HG03439 (cell line): ENCODE results near the gene S100A16.
A peak's percentile ranks its signal among the peaks of the same experiment; 100 is the strongest.

ENCODE experiments used
- ATAC-seq: cut with Tn5 transposase; IDR thresholded peaks from one replicate; pipeline ENCODE4 v1.9.1; 2021; ENCODE audit warnings: mild to moderate bottlenecking, moderate library complexity; ENCODE audit not compliant: unreplicated experiment

The S100A16 gene

DNA sequence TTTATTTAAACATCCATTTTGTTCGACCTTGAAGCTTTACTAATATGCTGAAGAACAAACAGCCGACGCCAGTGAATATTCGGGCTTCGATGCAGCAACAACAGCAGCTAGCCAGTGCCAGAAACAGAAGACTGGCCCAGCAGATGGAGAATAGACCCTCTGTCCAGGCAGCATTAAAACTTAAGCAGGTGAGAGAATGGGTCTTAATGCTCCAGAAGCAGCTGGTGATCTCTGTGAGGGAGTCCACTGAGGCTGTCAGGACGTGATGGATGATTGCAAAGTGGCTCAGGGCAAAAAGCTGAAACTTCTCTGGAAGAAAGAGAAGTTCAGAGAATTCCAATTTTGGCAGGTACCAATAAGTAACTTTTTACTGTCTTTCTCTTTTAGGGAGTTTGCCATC is 25.3 kb upstream of the S100A16 start:
- no peak for ATAC-seq

DNA sequence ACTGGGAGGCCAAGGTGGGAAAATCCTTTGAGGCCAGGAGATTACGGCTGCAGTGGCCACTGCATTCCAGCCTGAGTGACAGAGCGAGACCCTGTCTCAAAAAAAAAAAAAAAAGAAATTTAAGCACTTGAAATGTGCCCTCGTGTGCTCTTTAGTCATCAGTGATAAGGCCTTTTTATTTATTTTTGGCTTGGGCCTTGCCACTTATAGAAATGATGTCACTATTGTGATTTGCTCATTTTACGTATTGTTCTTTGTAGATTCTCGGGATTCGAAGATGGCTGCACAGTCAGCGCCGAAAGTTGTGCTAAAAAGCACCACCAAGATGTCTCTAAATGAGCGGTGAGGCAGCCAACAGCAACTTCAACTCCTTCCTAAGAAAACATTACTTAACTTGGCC is 23.4 kb upstream of the S100A16 start:
- ATAC-seq, result no peak

DNA sequence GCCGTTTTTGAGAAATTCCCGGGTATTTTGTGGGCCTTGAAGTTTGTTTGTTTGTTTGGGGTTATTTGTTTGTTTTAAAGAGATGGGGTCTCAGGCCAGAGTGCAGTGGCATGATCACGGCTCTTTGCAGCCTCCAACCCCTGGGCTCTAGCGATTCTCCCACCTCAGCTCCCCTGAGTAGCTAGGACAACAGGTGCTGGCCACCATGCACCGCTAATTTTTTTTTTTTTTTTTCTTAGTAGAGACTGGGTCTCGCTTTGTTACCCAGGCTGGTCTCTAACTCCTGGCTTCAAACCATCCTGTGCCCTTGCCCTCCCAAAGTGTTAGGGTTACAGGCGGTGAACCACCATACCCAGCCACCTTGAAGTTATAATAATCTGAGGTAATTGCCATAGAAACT is 22.9 kb upstream of the S100A16 start:
- ATAC-seq, result no peak

DNA sequence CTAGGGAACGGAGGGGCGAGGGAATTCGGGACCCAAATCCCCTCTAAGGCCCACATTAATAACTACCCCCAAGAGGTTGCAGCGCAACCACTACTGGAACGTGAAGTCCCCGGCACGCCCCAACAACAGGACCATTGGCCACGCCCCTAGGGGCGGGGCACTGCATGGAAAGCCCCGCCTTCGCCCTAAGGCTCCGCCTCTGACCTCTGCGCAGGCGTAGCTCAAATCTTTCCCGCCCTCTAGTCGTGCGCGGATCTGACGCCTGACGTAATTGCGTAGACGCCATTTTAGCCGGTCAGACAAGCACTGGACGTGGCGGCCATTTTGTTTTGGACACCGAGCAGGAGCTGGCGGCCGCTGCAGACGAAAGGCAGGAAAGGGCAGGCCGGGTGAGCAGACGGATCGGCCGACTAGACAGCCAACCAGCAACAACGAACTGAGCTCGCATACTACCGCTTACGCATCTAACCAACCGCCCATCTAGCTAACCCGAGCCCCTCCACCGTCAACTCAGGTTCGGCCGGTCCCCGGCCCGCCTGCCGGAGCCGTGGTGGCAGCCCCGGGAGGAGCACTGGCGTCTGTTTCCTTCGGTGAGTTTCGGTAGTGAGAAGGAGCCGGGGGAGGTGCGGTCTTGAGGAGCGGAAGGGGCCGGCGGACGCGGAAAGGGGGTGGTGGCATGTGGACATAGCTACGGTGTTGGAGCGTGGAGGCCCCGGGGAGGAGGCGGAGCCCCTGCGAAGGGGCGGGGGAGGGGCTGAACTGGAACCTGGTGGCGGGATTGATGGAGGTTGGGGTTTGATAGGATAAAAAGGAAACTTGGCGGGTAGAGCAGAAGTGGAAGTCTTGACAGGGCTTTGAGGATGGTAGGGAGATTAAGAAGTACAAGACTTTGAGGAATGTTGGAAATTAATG is 21.1 kb upstream of the S100A16 start, which contains the start of gene CHTOP:
CHTOP (plus strand) TSS at position 313 of the 912 bp plus-strand sequence. CDS start 2,523 bp downstream, outside the sequence.
- peak; percentile 90 for ATAC-seq

DNA sequence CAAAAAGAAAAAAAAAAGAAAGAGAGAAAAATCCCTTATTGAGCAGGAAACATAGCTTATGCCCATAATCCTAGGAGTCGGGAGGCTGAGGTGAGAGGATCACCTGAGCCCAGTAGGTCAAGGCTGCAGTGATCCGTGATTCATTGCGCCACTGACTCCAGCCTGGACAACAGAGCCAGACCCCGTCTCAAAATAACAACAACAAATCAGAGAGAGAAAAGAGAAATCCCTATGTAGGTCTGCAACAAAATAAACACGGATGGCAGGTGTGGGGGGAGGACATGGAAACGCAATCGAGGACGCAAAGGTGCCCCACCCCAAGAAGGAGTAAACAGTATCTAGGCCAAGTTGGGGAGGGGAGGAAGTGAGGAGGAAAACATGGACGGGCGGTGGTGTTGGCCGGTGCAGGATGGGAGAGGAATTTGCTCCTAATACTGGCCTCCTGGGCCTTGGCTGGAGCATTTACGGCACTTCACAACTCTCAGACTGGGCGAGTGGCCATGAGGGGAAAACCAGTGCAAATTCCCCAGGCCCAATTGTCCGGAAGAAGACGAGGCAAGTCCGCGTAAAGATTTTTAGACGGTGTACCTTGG is 20.3 kb upstream of the S100A16 start:
- ATAC-seq, result no peak

DNA sequence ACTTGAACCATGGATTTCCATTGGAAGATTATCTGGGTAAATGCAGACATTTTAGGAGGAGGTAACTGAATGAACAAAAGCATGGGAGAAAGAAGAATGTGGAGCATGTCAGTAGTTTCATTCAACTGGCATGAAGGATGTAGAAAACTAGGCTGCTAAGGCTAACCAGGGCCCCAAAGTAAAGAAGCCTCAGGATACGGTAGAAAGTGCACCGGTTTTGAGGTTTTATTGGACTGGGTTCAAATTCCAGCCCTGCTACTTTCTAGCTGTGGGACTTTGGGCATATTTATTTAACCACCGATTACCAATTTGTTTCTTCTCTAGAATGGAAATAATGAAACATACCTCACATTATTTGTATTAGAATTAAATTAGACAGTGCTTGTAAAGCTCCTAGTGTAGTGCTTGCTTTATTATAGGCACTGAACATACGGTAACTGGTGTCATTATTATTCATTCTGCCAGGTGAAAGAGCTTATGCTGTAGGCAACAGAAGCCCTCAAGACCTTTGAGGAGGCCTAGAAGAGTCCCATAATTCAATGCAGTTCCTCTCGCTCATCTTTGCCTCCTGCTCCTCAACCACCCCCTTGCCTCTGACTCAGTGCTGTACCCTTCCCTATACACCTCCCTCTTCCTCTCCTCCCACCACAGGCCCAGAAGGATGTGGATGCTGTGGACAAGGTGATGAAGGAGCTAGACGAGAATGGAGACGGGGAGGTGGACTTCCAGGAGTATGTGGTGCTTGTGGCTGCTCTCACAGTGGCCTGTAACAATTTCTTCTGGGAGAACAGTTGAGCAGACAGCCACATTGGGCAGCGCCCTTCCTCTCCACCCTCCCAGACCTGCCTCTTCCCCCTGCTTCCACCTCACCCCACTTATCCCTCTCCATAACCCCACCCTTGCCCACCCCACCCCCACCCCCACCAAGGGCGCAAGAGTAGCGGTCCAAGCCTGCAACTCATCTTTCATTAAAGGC is 18.4 kb upstream of the S100A16 start:
- ATAC-seq, result no peak

DNA sequence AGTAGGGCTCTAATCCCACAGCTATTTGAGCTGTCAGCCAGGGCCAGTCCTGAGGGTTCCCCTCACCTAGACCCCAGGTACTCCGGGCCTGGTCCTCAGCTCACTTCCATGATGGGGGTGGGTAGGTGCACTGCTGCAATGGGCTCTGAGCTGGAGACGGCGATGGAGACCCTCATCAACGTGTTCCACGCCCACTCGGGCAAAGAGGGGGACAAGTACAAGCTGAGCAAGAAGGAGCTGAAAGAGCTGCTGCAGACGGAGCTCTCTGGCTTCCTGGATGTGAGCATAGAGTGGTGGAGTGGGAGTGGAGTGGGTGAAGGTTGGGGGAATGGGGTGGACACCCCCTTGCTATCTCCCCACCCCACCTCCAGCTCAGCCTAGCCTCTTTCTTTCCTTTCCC is 17.4 kb upstream of the S100A16 start:
- ATAC-seq, result no peak

DNA sequence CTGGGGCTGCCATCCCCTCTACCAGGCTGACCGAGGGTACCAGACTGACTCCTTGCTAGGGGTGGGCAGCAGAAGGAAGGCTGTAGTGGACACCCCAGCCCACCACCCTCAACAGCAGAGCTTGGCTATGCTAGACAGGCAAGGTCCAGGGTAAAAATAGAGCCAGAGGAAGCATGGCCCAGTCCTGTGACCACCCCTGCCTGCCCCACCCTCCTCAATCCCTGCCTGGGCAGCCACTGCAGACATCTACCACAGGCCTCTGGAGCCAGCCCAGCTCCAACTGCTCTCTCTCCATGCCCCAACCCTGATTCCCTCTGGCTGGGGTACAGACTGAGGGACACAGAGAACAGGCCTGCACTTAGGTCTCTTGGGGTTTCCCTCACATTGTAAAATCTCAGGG is 17.0 kb upstream of the S100A16 start:
- no peak for ATAC-seq

DNA sequence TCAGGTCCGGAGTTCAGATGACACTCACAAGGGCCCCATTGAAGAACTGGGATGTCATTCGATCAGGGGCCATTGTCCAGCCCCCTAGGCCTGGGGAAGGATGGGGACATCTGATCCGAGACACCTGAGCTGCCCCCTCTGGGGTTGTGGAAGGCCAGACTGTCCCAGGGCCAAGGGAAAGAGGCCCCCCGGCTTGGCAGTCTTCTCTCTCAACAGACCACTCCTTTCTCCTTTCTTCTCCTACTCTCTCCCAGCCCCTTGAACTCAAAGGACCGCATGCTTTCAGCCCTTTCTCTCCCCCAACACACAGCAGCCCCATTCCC is 16.4 kb upstream of the S100A16 start:
- ATAC-seq, result no peak

DNA sequence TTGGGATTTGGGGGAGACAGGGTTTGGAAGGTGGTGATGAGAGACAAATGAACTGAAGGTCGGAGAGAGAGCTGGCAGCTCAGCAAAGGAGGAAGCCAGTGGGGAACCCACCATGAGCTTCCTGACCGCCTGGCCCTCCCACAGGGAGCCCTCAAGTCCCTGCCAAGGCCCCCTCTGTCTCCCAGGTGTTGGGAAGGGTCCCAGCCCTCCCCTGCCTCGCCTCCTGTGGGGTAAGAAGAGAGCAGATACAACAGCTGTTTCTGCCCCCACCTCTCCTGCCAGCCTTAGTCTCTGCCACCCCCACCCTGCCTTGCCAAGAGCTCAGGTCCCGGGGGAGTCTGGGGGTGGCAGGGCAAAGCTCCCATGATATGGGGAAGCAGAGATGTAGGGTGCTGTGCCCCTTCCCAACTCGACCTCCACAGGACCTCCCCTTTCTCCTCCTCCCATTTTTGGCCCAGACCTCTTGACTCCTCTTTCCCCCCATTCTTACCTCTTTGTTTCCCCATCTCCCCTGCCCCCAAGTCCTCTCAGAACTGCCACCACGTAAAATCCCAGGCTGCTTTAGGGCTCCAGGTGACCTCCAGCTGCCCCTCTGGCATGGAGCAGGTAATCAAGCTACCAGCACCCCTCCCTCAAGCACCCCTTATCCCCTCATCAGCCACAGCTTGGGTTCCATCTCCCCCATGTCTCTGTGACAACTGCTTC is 15.9 kb upstream of the S100A16 start:
- no peak for ATAC-seq

DNA sequence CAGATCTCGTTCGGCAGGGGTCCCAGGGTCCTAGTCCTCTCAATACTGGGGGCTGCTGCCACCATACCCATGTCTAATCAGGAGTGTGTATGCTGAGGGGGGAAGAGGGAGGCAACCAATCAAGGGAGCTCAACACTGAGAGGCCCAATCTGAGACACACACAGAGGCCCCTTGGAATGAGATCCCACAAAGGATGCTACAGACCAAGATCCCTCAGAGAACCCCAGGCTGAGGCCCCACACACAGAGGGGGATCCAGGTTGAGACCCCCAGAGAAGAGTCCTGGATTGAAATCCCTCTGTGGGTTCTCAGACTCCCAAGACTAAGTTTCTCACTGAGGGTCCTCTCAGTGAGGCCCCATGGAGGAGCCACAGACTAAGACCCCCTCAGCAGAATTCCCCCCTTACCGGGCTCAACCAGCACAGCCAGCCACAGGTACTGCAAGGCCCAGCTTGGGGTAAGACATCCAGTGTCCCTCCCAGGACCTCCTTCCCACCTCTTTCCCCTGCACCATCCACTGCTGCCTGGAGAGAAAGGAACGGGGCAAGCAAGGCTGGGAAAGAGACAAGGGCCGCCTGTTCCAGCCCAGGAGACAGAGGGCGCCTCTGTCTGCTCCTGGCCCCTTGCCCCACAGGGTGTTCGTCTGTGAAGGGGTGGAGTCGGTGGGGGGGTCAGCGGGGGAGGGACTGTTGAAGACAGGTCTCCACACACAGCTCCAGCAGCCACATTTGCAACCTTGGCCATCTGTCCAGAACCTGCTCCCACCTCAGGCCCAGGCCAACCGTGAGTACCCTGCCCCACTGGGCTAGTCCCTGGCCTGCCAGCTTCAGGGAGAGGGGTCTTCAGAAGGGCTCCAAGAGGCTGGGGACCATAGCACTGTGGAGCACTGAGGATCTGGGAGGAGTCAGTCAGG is 15.0 kb upstream of the S100A16 start, which contains the start of gene S100A1:
S100A1 (plus strand) TSS at position 720 of the 912 bp plus-strand sequence. CDS start 2,088 bp downstream, outside the sequence.
- ATAC-seq, result no peak

DNA sequence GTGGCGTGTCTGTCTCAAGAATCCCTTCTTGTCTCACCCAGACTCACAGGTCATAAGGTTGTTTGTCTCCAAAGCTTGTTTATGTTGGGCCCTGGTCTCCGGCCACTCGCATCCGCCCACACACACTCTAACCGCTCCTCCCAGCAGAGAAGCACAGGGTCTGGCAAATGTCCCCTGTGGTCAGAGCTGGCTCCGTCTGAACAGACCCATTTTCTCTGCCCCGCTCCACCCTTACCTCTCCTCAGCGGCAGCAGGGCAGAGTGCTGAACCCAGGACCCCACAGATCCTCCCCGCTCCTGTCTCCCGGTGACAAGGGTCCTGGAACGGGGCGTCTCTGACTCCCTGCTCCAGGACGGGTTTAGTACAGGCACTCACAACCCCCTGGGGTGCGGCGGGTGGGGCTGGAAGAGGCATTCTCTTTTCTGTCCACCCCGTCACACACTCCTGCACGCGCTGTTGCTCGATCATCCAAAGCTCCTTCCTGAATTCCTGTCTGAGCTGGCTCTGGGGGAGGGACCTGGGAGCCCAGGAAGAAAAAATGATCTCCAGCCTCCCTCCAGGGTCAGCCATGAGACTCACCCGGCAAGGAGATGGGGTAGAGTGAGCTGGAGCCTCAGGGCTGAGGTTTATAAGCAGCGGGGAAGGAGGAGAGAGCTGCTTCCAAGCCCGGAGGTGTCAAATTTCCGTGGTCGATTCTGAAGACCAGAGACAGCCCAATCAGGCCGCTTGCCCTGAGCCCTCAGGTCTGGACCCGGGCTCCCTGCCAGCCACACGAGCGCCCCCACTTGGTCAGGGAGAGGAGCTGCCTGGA is 14.2 kb upstream of the S100A16 start, which contains the start of gene S100A13:
S100A13 (minus strand) TSS at position 602 of the 811 bp plus-strand sequence. CDS start 1,033 bp downstream, outside the sequence.
- no peak for ATAC-seq

DNA sequence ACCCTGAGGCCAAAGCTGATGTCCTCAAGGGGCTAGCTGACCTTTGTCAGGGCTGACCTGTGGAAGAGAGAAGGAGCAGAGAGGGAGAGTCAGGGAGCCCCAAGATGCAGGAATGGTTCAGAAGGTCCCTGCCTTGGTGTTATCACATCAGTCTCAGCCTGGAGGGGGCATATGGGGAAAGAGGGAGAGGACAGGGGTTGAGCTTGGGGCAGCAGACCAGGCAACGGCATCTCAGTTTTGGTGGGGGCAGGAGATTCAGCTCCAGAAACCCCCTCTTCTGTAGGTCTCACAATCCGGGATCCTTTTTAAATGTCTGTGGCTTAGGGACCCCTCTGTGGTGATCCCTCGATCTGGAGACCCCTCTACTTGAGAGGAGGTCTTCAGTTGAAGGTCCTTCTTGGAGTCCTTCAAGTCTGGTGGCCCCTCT is 13.6 kb upstream of the S100A16 start:
- ATAC-seq, result no peak

DNA sequence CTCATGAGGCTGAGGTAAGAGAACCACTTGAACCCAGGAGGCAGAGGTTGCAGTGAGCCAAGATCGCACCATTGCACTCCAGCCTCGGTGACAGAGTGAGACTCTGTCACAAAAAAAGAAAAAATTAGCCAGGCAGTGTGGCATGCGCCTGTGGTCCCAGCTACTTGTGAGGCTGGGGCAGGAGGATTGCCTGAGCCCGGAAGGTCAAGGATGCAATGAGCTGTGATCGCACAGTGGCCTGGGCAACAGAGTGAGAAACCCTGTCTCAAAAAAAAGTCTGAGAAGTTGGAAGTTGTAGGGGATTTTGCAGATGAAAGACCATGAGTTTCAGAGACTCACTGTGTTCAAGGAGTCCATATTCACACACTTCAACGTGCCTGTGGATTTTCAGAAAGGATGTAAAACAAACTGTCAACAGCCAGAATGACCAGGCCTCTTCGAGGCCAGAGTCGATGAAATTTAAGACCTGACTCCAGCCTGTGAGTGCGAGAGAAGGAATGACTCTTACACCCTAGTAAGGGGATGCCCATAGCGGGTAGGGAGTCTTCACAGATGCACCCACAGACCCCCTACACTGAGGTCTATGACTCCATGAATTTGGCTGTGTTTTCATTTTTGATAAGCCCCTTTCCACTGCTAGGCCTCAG is 12.2 kb upstream of the S100A16 start:
- ATAC-seq, result no peak

DNA sequence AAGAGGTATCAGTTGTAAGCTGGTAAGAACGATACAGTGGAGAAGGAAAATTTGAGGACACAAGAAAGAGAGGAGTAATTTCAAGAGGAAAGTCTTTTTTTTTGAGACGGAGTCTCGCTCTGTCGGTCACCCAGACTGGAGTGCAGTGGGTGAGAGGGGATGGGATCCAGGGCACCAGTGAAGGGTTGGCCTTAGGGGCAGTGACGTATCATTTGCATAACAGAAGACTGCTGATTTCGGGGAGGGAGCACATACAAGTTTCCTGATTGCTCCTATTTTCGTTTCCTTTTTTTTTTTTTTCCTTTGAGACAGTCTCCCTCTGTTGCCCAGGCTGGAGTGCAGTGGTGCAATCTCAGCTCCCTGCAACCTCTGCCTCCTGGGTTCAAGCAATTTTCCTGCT is 10.2 kb upstream of the S100A16 start:
- ATAC-seq, result no peak

DNA sequence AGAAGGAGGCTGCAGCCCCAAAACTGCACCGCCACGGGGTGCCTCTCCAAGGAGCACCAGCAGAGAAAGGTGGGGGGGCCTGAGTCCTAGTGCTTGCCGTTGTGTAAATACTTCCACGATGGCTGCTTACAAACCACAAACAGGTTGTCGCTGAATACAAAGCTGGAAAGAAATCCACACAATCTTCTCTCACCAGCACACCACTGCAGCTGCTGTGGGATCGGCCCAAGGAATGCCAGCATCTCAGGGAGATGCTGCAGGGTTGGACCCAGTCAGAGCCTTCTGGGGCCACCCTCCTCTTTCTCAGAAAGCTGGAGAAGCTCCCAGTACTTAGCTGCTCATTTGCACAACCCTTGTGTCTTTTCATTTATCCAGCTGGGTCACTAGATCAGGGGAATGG is 6.2 kb upstream of the S100A16 start:
- ATAC-seq, result no peak

DNA sequence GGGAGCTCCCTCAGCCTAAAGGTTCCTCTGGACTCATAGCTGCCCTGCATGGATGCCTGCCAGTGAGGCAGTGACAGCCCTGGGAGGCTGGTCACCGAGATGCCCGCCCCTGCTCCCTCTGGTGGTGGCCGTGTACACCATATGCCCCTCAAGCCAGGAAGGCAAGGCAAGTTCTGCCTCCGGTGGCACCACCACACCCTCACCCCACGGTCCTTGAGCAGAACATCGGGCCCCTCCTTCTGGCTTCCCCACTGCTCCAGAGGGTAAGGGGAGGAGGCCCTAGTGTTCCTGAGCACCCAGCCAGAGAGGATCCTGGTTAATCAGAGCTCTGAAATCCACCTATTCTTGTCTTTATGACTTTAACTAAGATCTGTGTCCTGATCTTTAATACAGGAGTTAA is 4.7 kb upstream of the S100A16 start:
- ATAC-seq, result no peak

DNA sequence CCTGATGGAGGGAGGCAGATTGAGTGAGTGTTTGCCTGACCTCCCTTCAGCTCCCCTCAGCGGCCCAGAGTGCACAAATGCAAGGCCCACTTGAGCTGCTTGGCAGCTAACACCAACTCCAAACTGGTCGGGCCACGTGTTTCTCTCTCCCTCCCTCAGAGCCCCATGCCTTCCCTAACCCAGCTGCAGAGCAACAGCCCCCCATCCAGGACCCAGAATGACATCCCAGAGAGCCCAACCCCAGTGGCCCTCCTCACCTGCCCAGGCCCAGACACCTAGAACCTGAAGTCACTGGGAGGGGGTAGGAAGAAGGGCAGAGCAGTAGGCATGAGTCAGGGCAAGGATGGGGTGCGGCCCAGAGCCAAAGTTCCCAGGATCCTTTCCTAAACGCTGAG is 4.0 kb upstream of the S100A16 start:
- ATAC-seq, result no peak
